ENCODE data around the gene PSMG4.
A peak's percentile ranks its signal among the peaks of the same experiment; 100 is the strongest.

The PSMG4 gene

DNA sequence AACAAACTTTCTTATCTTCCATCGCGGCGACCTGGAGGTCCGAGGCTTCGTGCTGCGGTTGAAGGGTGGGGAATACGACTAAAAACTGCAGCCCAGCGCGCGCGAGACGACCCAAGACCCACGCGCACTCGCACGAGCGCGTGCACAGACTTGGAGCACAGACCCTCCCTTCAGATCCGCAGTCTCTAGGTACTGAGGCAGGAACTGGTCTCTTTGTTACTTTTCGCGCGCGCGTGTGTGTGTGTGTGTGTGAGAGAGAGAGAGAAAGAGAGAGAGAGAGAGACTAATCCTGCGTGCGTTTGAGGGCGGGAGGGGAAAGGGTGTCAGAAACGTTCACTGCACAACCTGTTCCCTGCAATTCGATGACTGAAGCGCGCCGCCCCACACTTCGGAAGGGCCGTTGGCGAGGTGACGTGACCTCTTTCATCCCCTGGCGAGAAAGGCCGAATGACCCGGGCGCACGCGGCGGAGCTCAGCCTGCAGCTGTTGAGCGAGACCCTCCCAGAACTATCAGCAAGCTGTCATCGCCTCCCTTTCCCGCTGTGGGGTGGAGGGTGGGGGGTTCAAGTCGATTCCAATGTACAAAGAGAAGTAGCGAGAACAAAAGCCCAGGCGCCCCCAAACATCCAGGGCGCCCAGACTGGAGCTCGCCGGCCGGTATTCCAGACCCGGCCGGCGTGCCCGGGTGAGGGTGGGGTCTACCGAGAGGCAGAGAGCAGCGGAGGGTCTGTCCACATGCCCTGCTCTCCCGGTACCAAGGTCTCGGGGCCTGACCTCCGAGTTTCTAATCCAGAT, 29.8 kb upstream of the PSMG4 start:
- Histone ChIP-seq H3K9me3 (ENCODE audit: severe bottlenecking) (no peaks in the 10 kb centered on the region), H3K4me3 (ENCODE audit: low read depth, low read length) (peak overlapping the region; percentile 74), H3K27ac (peak overlapping the region; percentile 65), H3K36me3 (peaks cover 14% of the 10 kb centered on the region), H3K27me3 (ENCODE audit: insufficient read depth, low read depth, severe bottlenecking) (peaks cover 16% of the 10 kb centered on the region)
- TF ChIP-seq CTCF (IDR thresholded peaks at IDR 0.05; ENCODE audit: low read depth, low read length), result no peak
- DNase-seq, result peak; percentile 65

- peak overlapping the region; percentile 74 for H3K4me3 ChIP-seq (ENCODE audit: low read depth, low read length)
- no peaks in the 10 kb centered on the region for H3K9me3 ChIP-seq (ENCODE audit: severe bottlenecking)
- H3K27me3 ChIP-seq (ENCODE audit: insufficient read depth, low read depth, severe bottlenecking), result peaks cover 16% of the 10 kb centered on the region
- peaks cover 7% of the 10 kb centered on the region for H3K36me3 ChIP-seq
- TF ChIP-seq CTCF (IDR thresholded peaks at IDR 0.05; ENCODE audit: low read depth, low read length), result peak; percentile 49; the same call in 1 of the 2 replicates
- DNase-seq, result peak; percentile 74
- H3K27ac ChIP-seq, result peak overlapping the region; percentile 65
These were observed 29.1 kb upstream of the PSMG4 start for GRCh38 chr6:3229566-3230178.

DNA sequence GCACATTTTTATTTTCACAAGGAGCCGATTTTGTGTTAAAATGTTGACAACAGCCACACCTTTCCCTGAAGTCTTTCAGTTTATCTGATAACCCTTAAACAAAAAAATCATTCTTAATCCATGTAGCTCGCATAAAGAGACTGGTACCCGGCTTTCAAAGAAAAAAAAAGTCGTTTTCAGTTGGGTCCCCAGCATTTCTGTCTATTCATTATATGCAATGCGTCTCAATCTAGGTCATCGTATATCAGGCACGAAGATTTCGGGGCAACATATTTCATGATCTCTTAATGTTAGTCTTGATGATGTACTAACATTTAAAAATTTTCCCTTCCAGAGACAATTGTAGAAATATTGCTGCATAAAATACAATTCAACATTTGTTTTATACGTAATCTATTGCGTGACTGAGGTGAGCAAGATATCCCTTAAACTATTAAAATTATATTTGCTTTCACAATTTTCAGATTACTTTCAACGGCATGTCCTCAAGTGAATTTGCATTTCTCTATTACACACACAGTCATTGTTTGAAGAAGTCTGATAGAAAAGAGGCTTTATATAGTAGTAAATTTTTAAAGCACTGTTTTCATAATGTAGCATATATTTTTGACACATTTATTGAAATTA, 28.4 kb upstream of the PSMG4 start:
- H3K36me3 ChIP-seq, result peaks cover 7% of the 10 kb centered on the region
- TF ChIP-seq CTCF (IDR thresholded peaks at IDR 0.05; ENCODE audit: low read depth, low read length), result no peak
- no peaks in the 10 kb centered on the region for H3K9me3 ChIP-seq (ENCODE audit: severe bottlenecking)
- peaks cover 16% of the 10 kb centered on the region for H3K27me3 ChIP-seq (ENCODE audit: insufficient read depth, low read depth, severe bottlenecking)
- H3K4me3 ChIP-seq (ENCODE audit: low read depth, low read length), result peak overlapping the region; percentile 74; the same call in 1 of the 2 replicates
- no peak for DNase-seq
- H3K27ac ChIP-seq, result no peak overlapping the region

GRCh38 chr6:3230900-3231246, 27.9 kb upstream of the PSMG4 start:
- H3K36me3 ChIP-seq, result peaks cover 3% of the 10 kb centered on the region
- DNase-seq, result peak; percentile 55
- H3K27me3 ChIP-seq (ENCODE audit: insufficient read depth, low read depth, severe bottlenecking), result peaks cover 16% of the 10 kb centered on the region
- TF ChIP-seq CTCF (IDR thresholded peaks at IDR 0.05; ENCODE audit: low read depth, low read length), result no peak
- H3K27ac ChIP-seq, result peak overlapping the region; percentile 80
- no peaks in the 10 kb centered on the region for H3K9me3 ChIP-seq (ENCODE audit: severe bottlenecking)
- H3K4me3 ChIP-seq (ENCODE audit: low read depth, low read length), result peak overlapping the region; percentile 73

DNA sequence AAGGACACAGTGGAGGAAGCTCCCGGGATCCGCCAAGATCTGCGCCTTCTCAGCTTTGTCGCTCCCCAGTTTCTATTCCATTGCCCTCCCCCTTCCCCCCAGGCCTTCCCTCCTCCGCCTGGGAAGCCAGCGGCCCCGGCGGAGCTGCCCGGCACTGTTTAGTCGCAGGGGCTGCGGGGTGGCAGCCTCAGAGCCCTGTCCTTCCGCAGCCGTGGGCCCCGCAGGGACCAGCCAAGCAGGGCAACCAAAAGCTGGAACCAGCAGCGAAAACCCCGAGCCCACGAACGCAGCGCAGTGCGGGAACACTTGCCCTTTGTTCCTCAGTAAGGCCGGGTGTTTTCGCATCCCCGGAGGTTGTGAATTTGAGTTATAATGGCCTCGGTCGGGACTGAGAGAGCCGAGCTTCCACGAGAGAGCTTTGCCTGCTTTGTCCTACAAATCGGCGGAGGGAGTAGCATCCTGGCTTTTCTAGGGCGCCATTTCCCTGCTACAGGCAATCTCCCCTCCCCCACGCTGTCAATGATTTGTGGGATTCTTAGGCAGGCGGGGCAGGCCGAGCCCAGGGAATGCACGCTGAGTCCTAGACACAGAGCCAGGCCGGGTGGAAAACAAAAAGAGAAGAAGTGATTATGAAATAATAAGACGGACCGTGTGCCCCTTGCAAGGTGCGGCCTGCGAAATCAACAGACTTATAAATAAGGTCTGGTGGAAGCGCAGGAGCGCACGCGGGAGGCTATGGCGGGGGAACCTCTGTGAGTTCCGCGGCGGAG, 27.3 kb upstream of the PSMG4 start:
- Histone ChIP-seq H3K27ac (peak overlapping the region; percentile 80), H3K27me3 (ENCODE audit: insufficient read depth, low read depth, severe bottlenecking) (peaks cover 16% of the 10 kb centered on the region), H3K36me3 (no peaks in the 10 kb centered on the region), H3K4me3 (ENCODE audit: low read depth, low read length) (peak overlapping the region; percentile 73), H3K9me3 (ENCODE audit: severe bottlenecking) (no peaks in the 10 kb centered on the region)
- peak; percentile 95 for DNase-seq
- no peak for TF ChIP-seq CTCF (IDR thresholded peaks at IDR 0.05; ENCODE audit: low read depth, low read length)
